HepG2 (cell line): Measurements from ENCODE around the gene SMPD3.

Source experiments
- CREB1 ChIP-seq, 2 experiments: fragments of 450-650 bp in 1 of 2; IDR thresholded peaks; 2 replicates each; pipeline ENCODE4 v1.6.1; 2016 to 2017; ENCODE audit warnings: control low read depth in 1 of 2, mild to moderate bottlenecking in 1 of 2, missing compliant biosample characterization in 1 of 2, missing genetic modification characterization in 1 of 2
- EZH2 ChIP-seq: conservative IDR thresholded peaks from 2 replicates; pipeline ENCODE4 v1.6.1; 2012; ENCODE audit warnings: mild to moderate bottlenecking, low read depth, low read length, moderate library complexity
- PHF5A ChIP-seq: IDR thresholded peaks from one replicate; pipeline ENCODE4 v1.6.1; 2018; ENCODE audit warnings: low read depth, missing genetic modification reagents; ENCODE audit not compliant: unreplicated experiment
- ZBTB42 ChIP-seq: sonication (generic); formaldehyde crosslinking; IDR thresholded peaks from 2 replicates; pipeline ENCODE4 v1.5.0; 2020; ENCODE audit warnings: mild to moderate bottlenecking, missing genetic modification reagents
- ZNF274 ChIP-seq: sonication (generic); formaldehyde crosslinking; IDR thresholded peaks from 2 replicates; pipeline ENCODE4 v1.5.1; 2020; ENCODE audit warnings: mild to moderate bottlenecking, missing genetic modification reagents
- TF ChIP-seq, protein P1 (sequence below): sonication (generic); formaldehyde crosslinking; IDR thresholded peaks from 2 replicates; pipeline ENCODE4 v1.4.0; 2020; ENCODE audit warnings: missing genetic modification reagents; ENCODE audit errors: not compliant biosample characterization
- TF ChIP-seq, protein P2 (sequence below): sonication (generic); formaldehyde crosslinking; IDR thresholded peaks from 2 replicates; pipeline ENCODE4 v1.5.0; 2020; ENCODE audit warnings: missing genetic modification reagents

DNA sequence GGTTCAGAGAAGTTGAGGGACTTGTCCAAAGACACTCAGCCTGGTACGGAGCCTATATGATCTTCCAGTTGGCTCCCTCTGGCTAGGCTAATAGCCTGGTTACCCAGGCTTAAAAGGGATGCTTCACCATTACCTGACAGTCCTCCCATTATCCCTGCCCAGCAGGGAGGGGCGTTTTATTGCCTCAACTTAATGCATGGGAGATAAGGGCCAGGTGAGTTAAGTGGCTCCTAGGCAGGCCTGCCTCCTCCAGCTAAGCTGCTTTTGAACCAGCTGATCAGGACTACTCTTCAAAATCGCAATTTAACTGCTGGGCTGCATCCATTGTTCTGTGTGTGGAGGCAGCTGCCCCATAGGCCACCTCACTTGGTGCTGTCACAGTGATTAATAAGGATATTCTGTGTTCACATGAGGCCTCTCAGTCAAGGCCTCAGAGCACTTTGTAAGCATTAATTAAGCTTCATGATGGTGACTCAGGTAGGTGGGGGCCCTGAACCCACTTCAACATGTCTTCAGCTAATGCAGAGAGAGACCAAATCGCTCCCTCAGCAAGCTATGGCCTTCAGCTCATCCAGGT, 27.9 kb downstream of the SMPD3 start:
- TF ChIP-seq, protein P1, sequence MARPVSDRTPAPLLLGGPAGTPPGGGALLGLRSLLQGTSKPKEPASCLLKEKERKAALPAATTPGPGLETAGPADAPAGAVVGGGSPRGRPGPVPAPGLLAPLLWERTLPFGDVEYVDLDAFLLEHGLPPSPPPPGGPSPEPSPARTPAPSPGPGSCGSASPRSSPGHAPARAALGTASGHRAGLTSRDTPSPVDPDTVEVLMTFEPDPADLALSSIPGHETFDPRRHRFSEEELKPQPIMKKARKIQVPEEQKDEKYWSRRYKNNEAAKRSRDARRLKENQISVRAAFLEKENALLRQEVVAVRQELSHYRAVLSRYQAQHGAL (CRISPR knock-in tag), result no peak
- TF ChIP-seq PHF5A, result no peak
- TF ChIP-seq ZBTB42 (CRISPR knock-in tag), result no peak
- TF ChIP-seq ZNF274, result no peak
- no peak for TF ChIP-seq CREB1 (IDR thresholded peaks at IDR 0.05)
- TF ChIP-seq CREB1 (CRISPR knock-in tag; IDR thresholded peaks at IDR 0.05), result no peak
- TF ChIP-seq, protein P2, sequence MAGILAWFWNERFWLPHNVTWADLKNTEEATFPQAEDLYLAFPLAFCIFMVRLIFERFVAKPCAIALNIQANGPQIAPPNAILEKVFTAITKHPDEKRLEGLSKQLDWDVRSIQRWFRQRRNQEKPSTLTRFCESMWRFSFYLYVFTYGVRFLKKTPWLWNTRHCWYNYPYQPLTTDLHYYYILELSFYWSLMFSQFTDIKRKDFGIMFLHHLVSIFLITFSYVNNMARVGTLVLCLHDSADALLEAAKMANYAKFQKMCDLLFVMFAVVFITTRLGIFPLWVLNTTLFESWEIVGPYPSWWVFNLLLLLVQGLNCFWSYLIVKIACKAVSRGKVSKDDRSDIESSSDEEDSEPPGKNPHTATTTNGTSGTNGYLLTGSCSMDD (CRISPR knock-in tag), result no peak
- TF ChIP-seq EZH2, result no peak
